ENCODE data around the gene BORCS5. TPM values are rescaled to one million over a fixed set of nuclear protein-coding genes. Genes with fewer than 3 reads are reported as not detected.

The BORCS5 gene
- total and polyA plus RNA-seq, 2 donors (not counting 1 experiment from before 2014, with no cell fraction given): 11.9 to 46.2 TPM

- TF ChIP-seq EZH2 (IDR thresholded peaks at IDR 0.05; ENCODE audit: borderline replicate concordance, insufficient read depth, low read depth, low read length, poor library complexity, severe bottlenecking) (no peak), CTCF (IDR thresholded peaks at IDR 0.05) (no peak)
- intact Hi-C loops (cut with micrococcal nuclease): no loop called here
- H3K79me2 ChIP-seq (ENCODE audit: control insufficient read depth, insufficient read depth, low read length): no peaks in the 10 kb centered on the region
- H3K9me3 ChIP-seq (ENCODE audit: control extremely low read depth in 1 of 3, control insufficient read depth in 2 of 3, insufficient read depth in 1 of 3, low read length in 2 of 3): no peaks in the 10 kb centered on the region
- Mint-ChIP-seq H3K9me3 (ENCODE audit: insufficient read depth) (no peaks in the 10 kb centered on the region), H3K27me3 (no peaks in the 10 kb centered on the region), H3K27ac (no peak overlapping the region), H3K4me3 (no peak overlapping the region), H3K4me1 (peaks cover 23% of the 10 kb centered on the region)
- H3K9ac ChIP-seq (ENCODE audit: low read length): no peak overlapping the region
- H3K4me3 ChIP-seq (ENCODE audit: control extremely low read depth in 1 of 5, extremely low read depth in 1 of 5, insufficient read depth in 1 of 5, low read depth in 2 of 5, low read length in 4 of 5): no peak overlapping the region
- no peaks in the 10 kb centered on the region for H4K20me1 ChIP-seq (ENCODE audit: control insufficient read depth, insufficient read depth, low read length, poor library complexity, severe bottlenecking)
- H3K27ac ChIP-seq (ENCODE audit: low read length in 2 of 2): no peak overlapping the region
- H2AFZ ChIP-seq (ENCODE audit: insufficient read depth, low read depth, low read length, poor library complexity, severe bottlenecking): no peak overlapping the region
- POLR2A ChIA-PET: no interaction called here
- DNase-seq: no peak
- CTCF ChIA-PET: no interaction called here
- H3K4me2 ChIP-seq (replicated peaks; ENCODE audit: low read depth, low read length, poor library complexity, severe bottlenecking): no peak overlapping the region
- ATAC-seq (ENCODE audit: low read depth): no peak
- 97% methylated on average over 6 of the region's 7 CpGs for WGBS (ENCODE audit: insufficient coverage)
- peaks cover 2 to 35% of the 10 kb centered on the region in 2 experiments for H3K36me3 ChIP-seq (replicated peaks in 1 of 2; ENCODE audit: control extremely low read depth in 1 of 2, control insufficient read depth in 1 of 2, extremely low read depth in 1 of 2, insufficient read depth in 2 of 2, low read length in 1 of 2)
- H3K27me3 ChIP-seq (replicated peaks in 1 of 4; ENCODE audit: control extremely low read depth in 1 of 4, control insufficient read depth in 3 of 4, insufficient read depth in 4 of 4, low read length in 3 of 4): no peaks in the 10 kb centered on the region
- peaks cover 0 to 6% of the 10 kb centered on the region in 2 donors for H3K4me1 ChIP-seq (ENCODE audit: control insufficient read depth in 2 of 2, insufficient read depth in 2 of 2, low read length in 2 of 2)
Observed at GRCh38 chr12:12469386-12469785, 112.5 kb downstream of the BORCS5 start.

- Histone ChIP-seq H3K4me1 (ENCODE audit: control insufficient read depth in 2 of 2, insufficient read depth in 2 of 2, low read length in 2 of 2) (peaks cover 0 to 6% of the 10 kb centered on the region in 2 donors), H3K36me3 (replicated peaks in 1 of 2; ENCODE audit: control extremely low read depth in 1 of 2, control insufficient read depth in 1 of 2, extremely low read depth in 1 of 2, insufficient read depth in 2 of 2, low read length in 1 of 2) (peaks cover 2 to 29% of the 10 kb centered on the region in 2 experiments), H2AFZ (ENCODE audit: insufficient read depth, low read depth, low read length, poor library complexity, severe bottlenecking) (no peak overlapping the region), H3K27me3 (replicated peaks in 1 of 4; ENCODE audit: control extremely low read depth in 1 of 4, control insufficient read depth in 3 of 4, insufficient read depth in 4 of 4, low read length in 3 of 4) (no peaks in the 10 kb centered on the region), H4K20me1 (ENCODE audit: control insufficient read depth, insufficient read depth, low read length, poor library complexity, severe bottlenecking) (no peaks in the 10 kb centered on the region), H3K4me3 (ENCODE audit: control extremely low read depth in 1 of 5, extremely low read depth in 1 of 5, insufficient read depth in 1 of 5, low read depth in 2 of 5, low read length in 4 of 5) (no peak overlapping the region), H3K9me3 (ENCODE audit: control extremely low read depth in 1 of 3, control insufficient read depth in 2 of 3, insufficient read depth in 1 of 3, low read length in 2 of 3) (no peaks in the 10 kb centered on the region), H3K4me2 (replicated peaks; ENCODE audit: low read depth, low read length, poor library complexity, severe bottlenecking) (peak overlapping the region; percentile 26), H3K79me2 (ENCODE audit: control insufficient read depth, insufficient read depth, low read length) (no peaks in the 10 kb centered on the region), H3K27ac (ENCODE audit: low read length in 2 of 2) (no peak overlapping the region), H3K9ac (ENCODE audit: low read length) (no peak overlapping the region)
- DNase-seq (no peak), ATAC-seq (ENCODE audit: low read depth) (no peak)
- Mint-ChIP-seq H3K27me3 (no peaks in the 10 kb centered on the region), H3K27ac (no peak overlapping the region), H3K4me1 (peaks cover 33% of the 10 kb centered on the region), H3K4me3 (peak overlapping the region; percentile 49), H3K9me3 (ENCODE audit: insufficient read depth) (no peaks in the 10 kb centered on the region)
- ChIA-PET POLR2A (no interaction called here), CTCF (no interaction called here)
- TF ChIP-seq CTCF (IDR thresholded peaks at IDR 0.05): no peak
- no peak for TF ChIP-seq EZH2 (IDR thresholded peaks at IDR 0.05; ENCODE audit: borderline replicate concordance, insufficient read depth, low read depth, low read length, poor library complexity, severe bottlenecking)
- intact Hi-C loops (cut with micrococcal nuclease): no loop called here
- 100% methylated on average over 4 of the region's 7 CpGs for WGBS (ENCODE audit: insufficient coverage)
Observed at GRCh38 chr12:12470751-12471306, 114.0 kb downstream of the BORCS5 start.
